Measurements from ENCODE around the gene LMCD1.

DNA sequence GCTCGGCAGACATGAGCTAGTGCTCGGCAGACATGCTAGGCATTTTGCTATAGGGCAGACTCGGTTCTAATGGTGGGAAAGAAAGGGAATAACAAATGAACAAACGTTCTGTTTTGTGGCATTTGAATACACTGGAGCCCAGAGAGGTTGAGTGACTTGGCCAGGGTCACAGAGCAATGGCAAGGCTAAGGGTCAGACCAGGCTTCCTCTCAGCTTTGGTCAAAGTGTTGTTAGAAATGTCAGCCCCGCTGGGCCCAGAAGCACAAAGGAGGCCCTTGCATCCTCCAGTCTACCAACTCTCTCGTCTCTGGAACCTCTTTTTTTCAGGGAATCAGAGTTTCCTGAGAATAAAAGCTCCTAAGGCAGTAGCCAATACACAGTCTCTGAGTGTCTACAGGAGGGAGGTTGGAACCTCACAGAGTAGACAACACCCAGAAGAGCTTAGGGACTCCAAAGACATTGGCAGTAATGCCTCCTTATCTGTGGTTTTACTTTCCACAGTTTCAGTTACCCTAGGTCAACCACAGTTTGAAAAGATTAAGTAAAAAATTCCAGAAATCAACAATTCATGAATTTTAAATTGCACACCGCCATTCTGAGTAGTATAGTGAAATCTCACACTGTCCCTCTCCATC lies 95.7 kb downstream of the LMCD1 start:
- TF ChIP-seq, protein P1, sequence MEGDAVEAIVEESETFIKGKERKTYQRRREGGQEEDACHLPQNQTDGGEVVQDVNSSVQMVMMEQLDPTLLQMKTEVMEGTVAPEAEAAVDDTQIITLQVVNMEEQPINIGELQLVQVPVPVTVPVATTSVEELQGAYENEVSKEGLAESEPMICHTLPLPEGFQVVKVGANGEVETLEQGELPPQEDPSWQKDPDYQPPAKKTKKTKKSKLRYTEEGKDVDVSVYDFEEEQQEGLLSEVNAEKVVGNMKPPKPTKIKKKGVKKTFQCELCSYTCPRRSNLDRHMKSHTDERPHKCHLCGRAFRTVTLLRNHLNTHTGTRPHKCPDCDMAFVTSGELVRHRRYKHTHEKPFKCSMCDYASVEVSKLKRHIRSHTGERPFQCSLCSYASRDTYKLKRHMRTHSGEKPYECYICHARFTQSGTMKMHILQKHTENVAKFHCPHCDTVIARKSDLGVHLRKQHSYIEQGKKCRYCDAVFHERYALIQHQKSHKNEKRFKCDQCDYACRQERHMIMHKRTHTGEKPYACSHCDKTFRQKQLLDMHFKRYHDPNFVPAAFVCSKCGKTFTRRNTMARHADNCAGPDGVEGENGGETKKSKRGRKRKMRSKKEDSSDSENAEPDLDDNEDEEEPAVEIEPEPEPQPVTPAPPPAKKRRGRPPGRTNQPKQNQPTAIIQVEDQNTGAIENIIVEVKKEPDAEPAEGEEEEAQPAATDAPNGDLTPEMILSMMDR (conservative IDR thresholded peaks at IDR 0.05 in 1 of 2, IDR thresholded peaks at IDR 0.05 in 1 of 2; ENCODE audit: low read depth in 1 of 2, low read length in 2 of 2) = no peak
- TF ChIP-seq EZH2 (IDR thresholded peaks at IDR 0.05; ENCODE audit: low read length, missing control alignments) = no peak
